GM12878 (cell line): ENCODE results near the gene PAPPA. TPM values are rescaled to one million over a fixed set of nuclear protein-coding genes. Genes with fewer than 3 reads are reported as not detected.

Source experiments
- ATAC-seq: fragments of 200-7000 bp; cut with Tn5 transposase; 3 replicates; pipeline ENCODE4 v1.9.1; 2020; ENCODE audit warnings: mild to moderate bottlenecking, moderate library complexity
- BruUV-seq: library from RNA; stranded (reverse); fragments of 400-500 nt; replicated peaks from 2 replicates; lab custom pipeline; 2021; lab: Mats Ljungman, UMichigan
- CTCF ChIA-PET: fragments of 300-600 bp; sonication (Branson Sonifier 250); formaldehyde crosslinking; extraction: SDS; loops from one replicate; lab custom pipeline; 2021; ENCODE audit warnings: inconsistent platforms; lab: Yijun Ruan, JAX
- POLR2A ChIA-PET: fragments of 350-600 bp; formaldehyde crosslinking; extraction: SDS; loops from one replicate; lab custom pipeline; 2021; ENCODE audit warnings: inconsistent platforms; lab: Charles Lee
- RAD21 ChIA-PET: fragments of 300-600 bp; sonication (Branson Sonifier 250); formaldehyde crosslinking; loops from one replicate; lab custom pipeline; 2023; ENCODE audit warnings: antibody characterized with exemption; ENCODE audit not compliant: unreplicated experiment; lab: Charles Lee
- SMC1A ChIA-PET: fragments of 300-600 bp; sonication (Branson Sonifier 250); formaldehyde crosslinking; loops from one replicate; lab custom pipeline; 2023; ENCODE audit not compliant: unreplicated experiment, uncharacterized antibody; lab: Charles Lee
- DNase-seq: peaks from one replicate; pipeline ENCODE4 v3.0.0-alpha.2; 2011; ENCODE audit warnings: low read depth, low spot score
- FAIRE-seq: peaks from 3 replicates; lab custom pipeline; 2011; peaks lifted over from hg19 to GRCh38; lab: Jason Lieb, UNC
- H2AFZ ChIP-seq: 2 replicates; pipeline ENCODE4 v1.6.0; 2011; ENCODE audit warnings: low read depth, low read length, control low read depth; ENCODE audit not compliant: control insufficient read depth
- H3K27ac ChIP-seq: 2 replicates; pipeline ENCODE4 v1.5.1; 2011; ENCODE audit warnings: control low read depth; ENCODE audit not compliant: control insufficient read depth, insufficient read depth
- H3K27me3 ChIP-seq, 2 experiments: replicated peaks in 1 of 2; 2 replicates each; pipeline versions ENCODE4 v1.6.0 to v1.6.1; 2011; ENCODE audit warnings: low read length in 1 of 2; ENCODE audit not compliant: control insufficient read depth in 2 of 2, insufficient read depth in 2 of 2
- H3K36me3 ChIP-seq, 2 experiments: 2 replicates each; pipeline ENCODE4 v1.5.1; 2011; ENCODE audit warnings: low read length in 1 of 2; ENCODE audit not compliant: control insufficient read depth in 2 of 2, insufficient read depth in 2 of 2
- H3K4me1 ChIP-seq: 2 replicates; pipeline ENCODE4 v1.6.1; 2011; ENCODE audit warnings: mild to moderate bottlenecking, low read length, moderate library complexity, mixed read lengths; ENCODE audit not compliant: control insufficient read depth, insufficient read depth
- H3K4me2 ChIP-seq: 2 replicates; pipeline ENCODE4 v1.6.0; 2011; ENCODE audit warnings: control low read depth; ENCODE audit not compliant: control insufficient read depth, insufficient read depth
- H3K4me3 ChIP-seq: fragments of 200-600 bp; sonication (generic); 2 replicates; pipeline ENCODE4 v1.5.1; 2016
- H3K79me2 ChIP-seq: 2 replicates; pipeline ENCODE4 v1.6.0; 2011; ENCODE audit warnings: low read length; ENCODE audit not compliant: control insufficient read depth, insufficient read depth
- H3K9ac ChIP-seq: 2 replicates; pipeline ENCODE4 v1.8.0; 2011; ENCODE audit warnings: low read length, control low read depth, mixed read lengths; ENCODE audit not compliant: control insufficient read depth, insufficient read depth
- H3K9me3 ChIP-seq: replicated peaks from 3 replicates; pipeline ENCODE4 v1.5.1; 2011; ENCODE audit warnings: mild to moderate bottlenecking, low read length; ENCODE audit not compliant: control insufficient read depth, insufficient read depth
- H4K20me1 ChIP-seq: 2 replicates; pipeline ENCODE4 v1.6.0; 2011; ENCODE audit not compliant: control insufficient read depth, insufficient read depth
- E4F1 ChIP-seq: fragments of 450-650 bp; IDR thresholded peaks from 2 replicates; pipeline ENCODE4 v1.6.1; 2018; ENCODE audit warnings: borderline replicate concordance, mild to moderate bottlenecking; ENCODE audit not compliant: partially characterized antibody
- EZH2 ChIP-seq: IDR thresholded peaks from 2 replicates; pipeline ENCODE4 v1.6.1; 2012; ENCODE audit warnings: low read depth, mild to moderate bottlenecking, control low read depth, inconsistent platforms, low read length, borderline replicate concordance; ENCODE audit not compliant: control insufficient read depth
- MYC ChIP-seq: IDR thresholded peaks from 2 replicates; pipeline ENCODE4 v1.6.1; 2011; ENCODE audit warnings: mild to moderate bottlenecking, low read length, moderate library complexity, inconsistent platforms; ENCODE audit not compliant: insufficient read depth, insufficient replicate concordance, insufficient read length, severe bottlenecking
- NFYB ChIP-seq: IDR thresholded peaks from 2 replicates; pipeline ENCODE4 v1.6.1; 2011; ENCODE audit warnings: low read depth, mild to moderate bottlenecking, low read length, improper control_type of control experiment, moderate library complexity; ENCODE audit not compliant: insufficient read depth
- NKRF ChIP-seq: fragments of 450-650 bp; conservative IDR thresholded peaks from 2 replicates; pipeline ENCODE4 v1.6.1; 2017; ENCODE audit warnings: mild to moderate bottlenecking, moderate library complexity
- NR2C2 ChIP-seq: IDR thresholded peaks from 2 replicates; pipeline ENCODE4 v1.6.1; 2011; ENCODE audit warnings: borderline replicate concordance, low read depth; ENCODE audit not compliant: control insufficient read depth, insufficient read length
- RFX5 ChIP-seq: IDR thresholded peaks from 2 replicates; pipeline ENCODE4 v1.6.1; 2011; ENCODE audit warnings: low read depth, low read length, improper control_type of control experiment
- SRF ChIP-seq, 2 experiments: IDR thresholded peaks; 2 replicates each; pipeline ENCODE4 v1.6.1; 2011; ENCODE audit warnings: low read depth in 2 of 2, low read length in 2 of 2, mild to moderate bottlenecking in 1 of 2, moderate library complexity in 1 of 2
- TCF3 ChIP-seq: IDR thresholded peaks from 2 replicates; pipeline ENCODE4 v1.6.1; 2012; ENCODE audit warnings: low read depth, mild to moderate bottlenecking, low read length, borderline replicate concordance; ENCODE audit not compliant: insufficient read depth
- WRNIP1 ChIP-seq: IDR thresholded peaks from 2 replicates; pipeline ENCODE4 v1.6.1; 2011; ENCODE audit warnings: low read depth, low read length, improper control_type of control experiment, borderline replicate concordance
- ZNF207 ChIP-seq: fragments of 450-650 bp; IDR thresholded peaks from 2 replicates; pipeline ENCODE4 v1.6.1; 2014; ENCODE audit warnings: antibody characterized with exemption, mild to moderate bottlenecking, borderline replicate concordance
- WGBS: methylation state at CpG from one replicate; pipeline ENCODE4 v1.1.6; 2016; ENCODE audit warnings: low lambda C conversion rate; ENCODE audit not compliant: insufficient replicate concordance, insufficient coverage; ENCODE audit errors: missing lambda C conversion rate; 5-methylcytosine and 5-hydroxymethylcytosine counted together
- in situ Hi-C: fragments of 300-500 bp; cut with MboI; formaldehyde crosslinking; loops from 9 replicates; pipeline ENCODE4 v1.14.3; 2018; ENCODE audit warnings: mixed read lengths
- intact Hi-C: fragments of 100-400 bp; cut with micrococcal nuclease; formaldehyde crosslinking; loops from one replicate; pipeline ENCODE4 v1.14.2; 2022; ENCODE audit not compliant: unreplicated experiment
- polyA plus RNA-seq, 11 experiments: library from polyadenylated mRNA; depleted of rRNA in 4 of 11; unstranded in 6 of 11; stranded (reverse) in 5 of 11; fragments of >200 nt; fragmentation: Nextera tagmentation in 4 of 11; fragmentation: Illumina TruSeq in 1 of 11; extraction: Ambion mirVana in 4 of 11; extraction: Trizol in 1 of 11; gene quantifications; 1 replicate in 1 of 11; 2 replicates in 10 of 11; pipeline versions ENCODE4 v1.2.1 to v1.2.3, GENCODE V29; 2011 to 2016; ENCODE audit warnings: inconsistent platforms in 2 of 11, missing spikeins in 2 of 11, low read depth in 1 of 11
- total RNA-seq, 4 experiments: library from RNA; depleted of rRNA in 3 of 4; stranded (reverse); fragments of >200 nt in 3 of 4; fragmentation: Illumina TruSeq in 1 of 4; extraction: Trizol in 1 of 4; gene quantifications; 2 replicates each; pipeline versions ENCODE4 v1.2.1 to v1.2.3, GENCODE V29; 2013 to 2021
- TF ChIP-seq, protein P1 (sequence below): IDR thresholded peaks from 2 replicates; pipeline ENCODE4 v1.6.1; 2011; ENCODE audit warnings: borderline replicate concordance, low read depth, mild to moderate bottlenecking, moderate library complexity, mixed read lengths, low read length; ENCODE audit not compliant: insufficient read depth; ENCODE audit errors: extremely low read length
- TF ChIP-seq, protein P2 (sequence below): IDR thresholded peaks from 2 replicates; pipeline ENCODE4 v1.6.1; 2012; ENCODE audit warnings: low read length, inconsistent platforms

PAPPA gene
- total and polyA plus RNA-seq, 10 of the 15 experiments (the other 5 are each of a cell fraction or from before 2014, with no cell fraction given) = under 0.01 to 0.19 (median 0.02) TPM; not detected in 4

GRCh38 chr9:116390303-116391228, 237.0 kb downstream of the PAPPA start:
- ATAC-seq = peak; percentile 84
- ChIA-PET SMC1A (no interaction called here), RAD21 (no interaction called here), POLR2A (no interaction called here), CTCF (interaction anchor here (2.1 kb wide), 1 partner anchor 21 kb away, joined by 5 read pairs; no protein-coding TSS in a partner anchor)
- Histone ChIP-seq H3K36me3 (no peaks in the 10 kb centered on the region), H3K27ac (no peak overlapping the region), H3K27me3 (no peaks in the 10 kb centered on the region), H3K4me3 (no peak overlapping the region), H2AFZ (no peak overlapping the region; the same call in 1 of the 2 replicates), H3K4me1 (peaks cover 9% of the 10 kb centered on the region), H3K79me2 (no peaks in the 10 kb centered on the region), H3K9me3 (no peaks in the 10 kb centered on the region), H4K20me1 (no peaks in the 10 kb centered on the region), H3K9ac (no peak overlapping the region), H3K4me2 (no peak overlapping the region)
- in situ Hi-C loops = no loop called here
- BruUV-seq = no TSS peak
- WGBS = 17% methylated on average over 7 of the region's 7 CpGs
- no peak for DNase-seq
- peak; percentile 68 for FAIRE-seq
- intact Hi-C loops = no loop called here
- TF ChIP-seq NKRF (no peak), RFX5 (no peak), NR2C2 (no peak), SRF (IDR thresholded peaks at IDR 0.05; ENCODE audit: low read depth in 2 of 2, low read length in 2 of 2) (no peak), TCF3 (no peak), NFYB (no peak), WRNIP1 (no peak), E4F1 (no peak), ZNF207 (no peak), MYC (no peak), EZH2 (no peak)
- TF ChIP-seq, protein P1, sequence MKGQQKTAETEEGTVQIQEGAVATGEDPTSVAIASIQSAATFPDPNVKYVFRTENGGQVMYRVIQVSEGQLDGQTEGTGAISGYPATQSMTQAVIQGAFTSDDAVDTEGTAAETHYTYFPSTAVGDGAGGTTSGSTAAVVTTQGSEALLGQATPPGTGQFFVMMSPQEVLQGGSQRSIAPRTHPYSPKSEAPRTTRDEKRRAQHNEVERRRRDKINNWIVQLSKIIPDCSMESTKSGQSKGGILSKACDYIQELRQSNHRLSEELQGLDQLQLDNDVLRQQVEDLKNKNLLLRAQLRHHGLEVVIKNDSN = no peak
- TF ChIP-seq, protein P2, sequence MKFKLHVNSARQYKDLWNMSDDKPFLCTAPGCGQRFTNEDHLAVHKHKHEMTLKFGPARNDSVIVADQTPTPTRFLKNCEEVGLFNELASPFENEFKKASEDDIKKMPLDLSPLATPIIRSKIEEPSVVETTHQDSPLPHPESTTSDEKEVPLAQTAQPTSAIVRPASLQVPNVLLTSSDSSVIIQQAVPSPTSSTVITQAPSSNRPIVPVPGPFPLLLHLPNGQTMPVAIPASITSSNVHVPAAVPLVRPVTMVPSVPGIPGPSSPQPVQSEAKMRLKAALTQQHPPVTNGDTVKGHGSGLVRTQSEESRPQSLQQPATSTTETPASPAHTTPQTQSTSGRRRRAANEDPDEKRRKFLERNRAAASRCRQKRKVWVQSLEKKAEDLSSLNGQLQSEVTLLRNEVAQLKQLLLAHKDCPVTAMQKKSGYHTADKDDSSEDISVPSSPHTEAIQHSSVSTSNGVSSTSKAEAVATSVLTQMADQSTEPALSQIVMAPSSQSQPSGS = no peak
